Vagina (tissue), 2 donors: ENCODE measurements around the gene ANKEF1. TPM values are rescaled to one million over a fixed set of nuclear protein-coding genes. Genes with fewer than 3 reads are reported as not detected.
A peak's percentile ranks its signal among the peaks of the same experiment; 100 is the strongest.

Experiments used
- DNase-seq, 2 donors: peaks; one replicate each; pipeline ENCODE4 v3.0.0-alpha.2; 2017; ENCODE audit errors: extremely low spot score in 2 of 2
- H3K27ac ChIP-seq: fragments of 200-600 bp; sonication (generic); one replicate; pipeline ENCODE4 v1.5.1; 2019
- H3K27me3 ChIP-seq: fragments of 200-600 bp; sonication (generic); one replicate; pipeline ENCODE4 v1.5.1; 2019
- H3K36me3 ChIP-seq, 2 donors: fragments of 200-600 bp; sonication (generic); one replicate each; pipeline ENCODE4 v1.5.1; 2017 to 2019
- H3K4me1 ChIP-seq: fragments of 200-600 bp; sonication (generic); one replicate; pipeline ENCODE4 v1.5.1; 2019
- H3K4me3 ChIP-seq, 2 donors: fragments of 200-600 bp; sonication (generic); 1 replicate in 1 of 2; 2 replicates in 1 of 2; pipeline ENCODE4 v1.5.1; 2016 to 2019
- H3K9me3 ChIP-seq: fragments of 200-600 bp; sonication (generic); one replicate; pipeline ENCODE4 v1.5.1; 2019
- CTCF ChIP-seq, 3 experiments: fragments of 450-650 bp in 2 of 3; fragments of 200-600 bp in 1 of 3; sonication (generic) in 1 of 3; IDR thresholded peaks; one replicate each; pipeline ENCODE4 v1.5.1; 2017 to 2019; ENCODE audit warnings: antibody characterized with exemption in 3 of 3, mild to moderate bottlenecking in 2 of 3, moderate library complexity in 2 of 3
- POLR2A ChIP-seq, 2 donors: fragments of 450-650 bp; IDR thresholded peaks; one replicate each; pipeline ENCODE4 v1.6.1; 2017; ENCODE audit warnings: antibody characterized with exemption in 2 of 2, mild to moderate bottlenecking in 2 of 2, moderate library complexity in 2 of 2
- POLR2AphosphoS5 ChIP-seq, 2 donors: sonication (generic); formaldehyde crosslinking; IDR thresholded peaks; one replicate each; pipeline ENCODE4 v1.9.0; 2017; ENCODE audit warnings: antibody characterized with exemption in 2 of 2, mild to moderate bottlenecking in 2 of 2, low read depth in 1 of 2; ENCODE audit not compliant: insufficient read depth in 1 of 2
- intact Hi-C: fragments of 100-400 bp; cut with DNase I; formaldehyde crosslinking; loops from one replicate; pipeline ENCODE4 v1.15.1; 2023
- total RNA-seq: library from RNA; depleted of rRNA; stranded (reverse); fragments of >200 nt; gene quantifications from one replicate; pipeline ENCODE4 v1.2.3, GENCODE V29; 2016

Gene ANKEF1
- total RNA-seq: 4.2 TPM

GRCh38 chr20:10034717-10035571 is at the start of gene ANKEF1:
ANKEF1 (plus strand) TSS chr20:10034987; CDS start chr20:10038302, 3,315 bp downstream.
- no peaks in the 10 kb centered on the region for H3K36me3 ChIP-seq
- peaks cover 6% of the 10 kb centered on the region for H3K4me1 ChIP-seq
- TF ChIP-seq POLR2A (IDR thresholded peaks at IDR 0.05): no peak
- TF ChIP-seq POLR2AphosphoS5 (IDR thresholded peaks at IDR 0.05; ENCODE audit: insufficient read depth in 1 of 2, low read depth in 1 of 2): peak in 1 of 2 donors; percentile 52
- no peak for DNase-seq
- no peaks in the 10 kb centered on the region for H3K9me3 ChIP-seq
- H3K27ac ChIP-seq: no peak within 1 kb of the TSS
- H3K4me3 ChIP-seq: peak within 1 kb of the TSS; percentile 68 to 71
- no peaks in the 10 kb centered on the region for H3K27me3 ChIP-seq
- intact Hi-C loops: no loop called here

DNA sequence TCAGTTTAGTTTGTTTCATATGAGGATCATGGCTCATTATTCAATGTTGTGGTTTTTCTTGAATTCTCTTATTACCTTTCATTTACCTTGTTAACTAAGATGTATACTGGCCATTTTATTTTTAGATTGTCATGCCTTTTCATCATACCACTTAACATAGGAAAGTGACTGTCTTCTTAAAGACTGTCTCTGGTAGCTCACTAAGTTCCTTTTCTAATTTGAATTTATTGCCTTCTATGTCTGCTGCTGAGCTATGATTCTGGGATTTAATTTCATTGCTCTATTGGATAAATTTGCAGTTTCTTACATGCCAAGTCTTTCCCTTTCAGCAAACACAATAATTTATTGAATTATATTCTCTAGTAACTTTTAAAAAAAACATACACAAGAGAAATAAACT is 49.5 kb upstream of the ANKEF1 start:
- Histone ChIP-seq H3K9me3 (no peaks in the 10 kb centered on the region), H3K27me3 (no peaks in the 10 kb centered on the region), H3K4me3 (no peak overlapping the region), H3K27ac (no peak overlapping the region), H3K36me3 (no peaks in the 10 kb centered on the region), H3K4me1 (no peaks in the 10 kb centered on the region)
- intact Hi-C loops: no loop called here
- TF ChIP-seq POLR2AphosphoS5 (IDR thresholded peaks at IDR 0.05; ENCODE audit: insufficient read depth in 1 of 2, low read depth in 1 of 2) (no peak), POLR2A (IDR thresholded peaks at IDR 0.05) (no peak), CTCF (IDR thresholded peaks at IDR 0.05) (no peak)
- DNase-seq: no peak

- no peaks in the 10 kb centered on the region for H3K36me3 ChIP-seq
- no peaks in the 10 kb centered on the region for H3K4me1 ChIP-seq
- DNase-seq: no peak
- no peaks in the 10 kb centered on the region for H3K9me3 ChIP-seq
- TF ChIP-seq CTCF (IDR thresholded peaks at IDR 0.05): no peak
- no peak for TF ChIP-seq POLR2AphosphoS5 (IDR thresholded peaks at IDR 0.05; ENCODE audit: insufficient read depth in 1 of 2, low read depth in 1 of 2)
- TF ChIP-seq POLR2A (IDR thresholded peaks at IDR 0.05): no peak
- no peaks in the 10 kb centered on the region for H3K27me3 ChIP-seq
- H3K4me3 ChIP-seq: no peak overlapping the region
- intact Hi-C loops: no loop called here
- no peak overlapping the region for H3K27ac ChIP-seq
Measured at GRCh38 chr20:9985773-9986172, 49.0 kb upstream of the ANKEF1 start.

DNA sequence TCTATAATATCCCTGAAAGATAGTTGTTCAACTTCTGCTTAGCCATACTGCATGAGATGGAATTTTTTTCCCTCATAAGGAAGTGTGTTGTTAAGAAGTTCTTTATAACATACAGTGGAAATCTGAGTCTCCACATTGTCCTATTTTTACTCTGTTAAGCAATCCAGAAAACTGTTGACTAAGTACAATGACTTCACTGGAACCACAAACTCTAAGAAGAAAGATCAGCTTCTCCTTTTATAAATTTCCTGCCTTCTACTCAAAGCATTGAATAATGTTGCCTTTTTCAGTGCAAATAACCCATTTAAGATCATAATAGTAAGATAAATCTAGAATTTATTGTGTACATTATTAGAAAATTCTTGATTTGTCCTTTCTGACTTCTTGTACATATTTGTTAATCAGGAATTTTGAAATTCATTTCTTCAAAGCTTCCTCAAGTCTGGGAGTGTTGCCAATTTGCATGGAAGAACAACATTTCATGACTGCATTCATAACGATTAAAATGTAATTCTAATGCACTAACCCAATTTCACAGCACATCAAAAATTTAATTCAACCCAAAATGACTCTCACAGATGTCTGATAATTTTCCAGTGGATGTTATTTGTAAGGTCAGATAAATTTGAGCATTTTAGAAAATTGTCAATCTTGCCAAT is 45.6 kb upstream of the ANKEF1 start:
- TF ChIP-seq POLR2A (IDR thresholded peaks at IDR 0.05): no peak
- TF ChIP-seq POLR2AphosphoS5 (IDR thresholded peaks at IDR 0.05; ENCODE audit: insufficient read depth in 1 of 2, low read depth in 1 of 2): no peak
- no peak for TF ChIP-seq CTCF (IDR thresholded peaks at IDR 0.05)
- Histone ChIP-seq H3K36me3 (no peaks in the 10 kb centered on the region), H3K27ac (no peak overlapping the region), H3K9me3 (no peaks in the 10 kb centered on the region), H3K4me1 (no peaks in the 10 kb centered on the region), H3K4me3 (no peak overlapping the region), H3K27me3 (no peaks in the 10 kb centered on the region)
- no peak for DNase-seq
- intact Hi-C loops: no loop called here

DNA sequence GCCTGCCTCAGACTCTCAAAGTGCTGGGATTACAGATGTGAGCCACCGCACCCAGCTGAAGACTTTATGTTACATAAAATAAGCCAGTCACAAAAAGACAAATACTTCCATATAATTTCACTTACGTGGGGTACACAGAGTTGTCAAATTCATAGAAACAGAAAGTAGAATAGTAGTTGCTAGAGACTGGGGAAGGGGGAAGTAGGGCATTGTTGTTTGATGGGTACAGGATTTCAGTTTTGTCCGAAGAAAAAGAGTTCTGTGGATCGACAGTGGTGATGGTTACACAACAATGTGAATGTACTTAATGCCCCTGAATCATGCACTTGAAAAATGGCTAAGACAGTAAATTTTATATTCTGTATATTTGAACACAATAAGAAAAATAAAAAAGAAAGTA is 41.6 kb upstream of the ANKEF1 start:
- DNase-seq: no peak
- H3K4me1 ChIP-seq: no peaks in the 10 kb centered on the region
- no peaks in the 10 kb centered on the region for H3K36me3 ChIP-seq
- H3K4me3 ChIP-seq: no peak overlapping the region
- H3K9me3 ChIP-seq: no peaks in the 10 kb centered on the region
- TF ChIP-seq CTCF (IDR thresholded peaks at IDR 0.05): no peak
- no peak for TF ChIP-seq POLR2A (IDR thresholded peaks at IDR 0.05)
- no peak for TF ChIP-seq POLR2AphosphoS5 (IDR thresholded peaks at IDR 0.05; ENCODE audit: insufficient read depth in 1 of 2, low read depth in 1 of 2)
- no peaks in the 10 kb centered on the region for H3K27me3 ChIP-seq
- intact Hi-C loops: no loop called here
- H3K27ac ChIP-seq: no peak overlapping the region
